Stimulated activated CD4-positive, alpha-beta T cell treated with anti-CD3 and anti-CD28 coated beads, Interleukin-15, amount 100 ng/mL, for 24 hours (primary cell): ENCODE results near the gene KCNT1.

ENCODE experiments used
- DNase-seq: peaks from one replicate; pipeline ENCODE4 v3.0.0-alpha.2; 2020

Gene KCNT1

DNA sequence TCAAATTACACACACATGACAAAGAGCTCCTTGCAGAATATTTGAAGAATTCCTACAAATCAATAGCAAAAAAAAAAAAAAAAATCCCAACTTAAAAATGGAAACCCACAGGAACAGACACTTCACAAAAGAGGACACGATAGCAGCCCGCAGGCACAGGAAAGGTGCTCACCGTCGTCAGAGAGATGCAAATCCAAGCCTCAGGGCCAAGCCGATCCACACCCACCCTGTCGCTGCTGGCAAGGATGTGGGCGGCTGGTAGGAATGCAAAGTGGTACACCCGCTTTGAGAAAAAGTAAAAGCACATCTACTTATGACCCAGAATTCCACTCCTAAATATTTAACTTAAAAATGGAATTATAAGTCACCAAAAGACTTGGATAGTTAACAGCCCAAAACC, 28.0 kb upstream of the KCNT1 start:
- no peak for DNase-seq

DNA sequence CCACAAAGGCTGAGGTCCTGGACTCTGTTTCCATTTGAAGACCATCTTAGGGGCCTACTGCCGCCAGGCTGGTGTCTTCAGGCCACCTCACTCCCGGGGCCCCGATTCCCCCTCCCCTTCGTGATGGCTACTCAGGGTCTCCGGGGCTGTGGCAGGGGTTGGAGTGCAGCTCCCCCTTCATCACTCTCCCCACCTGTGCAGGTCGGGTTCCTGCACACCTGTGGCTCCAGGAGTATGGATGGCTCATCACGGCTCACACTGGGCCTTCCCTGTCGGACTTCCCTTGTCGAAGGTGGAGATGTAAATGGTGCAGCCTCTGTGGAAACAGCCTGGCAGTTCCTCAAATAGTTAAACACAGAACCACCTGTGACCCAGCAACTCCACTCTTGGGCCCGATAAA, 27.0 kb upstream of the KCNT1 start:
- no peak for DNase-seq

DNA sequence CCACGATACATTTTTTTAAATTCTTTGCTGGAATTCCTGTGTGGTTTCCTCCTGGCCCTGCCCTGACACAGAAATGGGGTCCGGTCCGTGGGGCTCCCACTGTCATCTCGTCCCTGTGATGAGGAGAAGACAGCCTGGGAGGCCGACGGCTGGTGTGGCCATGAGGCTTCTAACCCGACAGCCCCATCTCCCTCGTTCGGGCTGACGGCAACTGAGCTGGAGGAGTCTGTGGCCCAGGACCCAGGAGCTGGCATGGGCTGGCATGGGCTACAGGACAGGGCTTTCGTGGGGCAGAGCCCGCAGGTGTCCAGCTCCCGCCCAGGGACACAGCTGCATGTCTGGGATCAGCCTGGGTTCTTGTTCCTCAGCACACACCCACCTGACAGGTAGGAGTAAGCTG, 25.1 kb upstream of the KCNT1 start:
- DNase-seq = no peak

DNA sequence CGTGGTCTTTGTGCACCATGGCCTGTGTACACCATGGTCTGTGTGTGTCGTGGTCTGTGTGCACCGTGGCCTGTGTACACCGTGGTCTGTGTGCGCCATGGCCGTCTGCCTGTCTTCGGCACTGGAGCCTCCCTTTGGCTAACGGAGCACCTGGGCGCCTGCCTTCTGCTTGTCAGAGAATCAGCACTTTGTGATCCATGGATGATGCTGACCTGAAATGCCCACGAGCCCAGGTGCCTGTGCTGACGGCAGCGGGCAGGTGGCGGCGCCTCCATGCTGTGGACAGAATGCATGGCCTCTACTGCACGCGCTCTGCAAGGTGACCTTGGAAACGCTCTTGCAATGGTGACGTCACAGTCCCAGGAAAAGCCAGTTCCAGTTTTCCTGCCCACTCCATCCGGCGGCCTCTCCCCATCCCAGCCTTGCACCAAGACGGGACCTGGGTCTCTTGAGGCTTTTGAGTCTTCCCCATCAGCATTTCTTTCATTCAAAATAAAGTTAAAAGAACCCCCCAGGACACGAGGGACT, 24.3 kb upstream of the KCNT1 start:
- DNase-seq = no peak

DNA sequence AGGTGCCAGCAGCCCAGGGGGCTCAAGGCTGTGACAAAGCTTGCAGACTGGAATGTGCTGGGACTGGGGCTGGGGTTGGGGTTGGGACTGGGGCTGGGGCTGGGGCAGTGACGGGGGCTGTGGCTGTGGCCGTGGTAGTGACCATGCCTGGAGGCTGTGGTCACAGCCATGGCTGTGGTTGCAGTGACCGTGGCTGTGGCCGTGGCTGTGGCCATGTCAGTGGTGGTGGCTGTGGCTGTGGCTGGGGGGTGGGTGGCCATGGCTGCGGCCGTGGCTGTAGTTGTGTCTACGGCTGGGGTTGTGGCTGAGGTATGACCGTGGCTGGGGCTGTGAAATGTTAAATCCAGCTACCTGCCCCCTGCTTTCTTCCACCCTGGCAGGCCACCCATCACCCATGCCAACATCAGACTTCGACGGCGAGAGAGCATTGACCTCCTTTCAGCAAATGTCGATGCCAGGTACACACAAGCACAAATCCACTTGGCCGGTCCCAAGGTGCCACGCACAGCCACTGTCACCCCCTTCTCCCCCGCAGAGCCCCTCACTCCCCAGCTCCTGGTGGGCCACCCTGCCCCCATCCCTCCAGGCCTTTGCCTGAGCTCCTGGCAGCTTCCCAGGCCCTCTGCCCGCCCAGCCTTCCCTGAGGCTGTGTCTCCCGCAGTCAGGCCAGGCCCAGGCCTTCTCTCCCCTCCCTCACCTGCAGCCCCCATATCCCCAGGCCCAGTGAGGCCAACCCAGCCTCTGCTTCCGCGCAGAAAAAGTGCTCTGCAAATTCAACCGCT, 23.6 kb upstream of the KCNT1 start:
- DNase-seq = no peak

DNA sequence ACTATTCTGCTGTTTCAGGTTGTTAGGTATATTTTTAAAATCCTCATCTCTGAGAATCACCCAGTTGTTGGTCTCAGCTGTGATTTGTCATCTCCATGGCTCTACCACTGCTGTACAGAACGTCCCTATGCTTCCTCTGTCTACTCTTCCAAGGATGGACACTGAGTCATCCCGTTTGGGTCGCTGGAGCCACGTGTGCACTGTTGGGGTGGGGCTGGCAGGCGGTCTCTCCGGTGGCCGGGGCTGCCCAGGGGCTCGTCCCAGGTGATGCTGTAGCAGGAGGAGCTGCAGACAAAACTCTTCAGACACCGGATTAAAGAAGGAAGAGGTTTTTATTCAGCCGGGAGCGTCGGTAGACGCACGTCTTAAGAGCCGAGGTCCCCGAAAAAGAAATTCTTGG, 21.9 kb upstream of the KCNT1 start:
- no peak for DNase-seq

DNA sequence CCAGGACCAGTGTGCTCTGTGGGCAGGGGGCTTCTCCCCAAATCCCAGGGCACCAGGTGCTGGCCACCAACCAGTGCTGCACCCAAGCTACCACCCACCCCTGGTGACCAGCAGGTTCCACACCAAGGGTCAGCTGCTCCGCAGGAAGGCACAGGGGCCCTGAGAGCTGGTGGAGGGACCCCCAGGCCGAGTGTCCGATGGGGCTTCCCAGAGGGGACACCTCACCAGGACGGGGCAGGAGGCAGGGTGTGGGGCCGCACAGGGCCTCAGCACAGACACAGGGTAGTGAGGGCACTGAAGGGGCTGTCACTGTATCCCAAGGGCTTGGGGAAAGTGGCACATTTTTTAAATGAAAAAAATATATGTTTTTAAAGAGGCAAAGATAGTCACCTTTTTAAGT, 20.8 kb upstream of the KCNT1 start:
- DNase-seq = no peak

DNA sequence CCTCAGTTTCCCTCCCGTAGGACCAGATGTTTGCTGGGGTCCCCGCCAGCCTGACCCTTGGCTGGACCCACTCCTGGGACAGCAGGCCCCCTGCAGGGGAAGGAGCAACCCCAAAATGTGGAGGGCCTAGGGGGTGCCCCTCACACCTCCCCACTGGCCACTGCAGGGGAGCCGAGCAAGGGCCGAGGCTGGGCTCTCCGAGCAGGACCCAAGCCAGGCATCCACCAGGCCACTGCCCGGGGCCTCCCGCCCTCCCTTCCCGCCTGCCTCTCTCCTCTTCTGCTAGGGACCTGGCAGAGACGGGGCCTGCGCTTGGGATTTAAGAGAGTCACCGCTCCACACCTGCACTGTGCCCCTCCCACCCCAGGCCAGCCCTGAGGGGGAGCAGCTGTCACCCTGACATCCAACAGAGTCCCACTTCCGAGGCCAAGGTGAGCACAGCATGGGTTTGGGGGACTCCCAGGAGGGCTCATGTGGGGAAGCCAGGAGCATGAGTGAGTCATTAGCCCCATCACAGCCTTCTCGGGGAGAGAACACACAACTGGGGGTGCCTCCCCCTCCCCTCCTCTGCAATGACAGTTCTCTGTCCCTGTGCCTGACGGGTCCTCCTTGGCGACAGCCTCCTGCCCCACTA, 18.5 kb upstream of the KCNT1 start:
- DNase-seq = no peak

DNA sequence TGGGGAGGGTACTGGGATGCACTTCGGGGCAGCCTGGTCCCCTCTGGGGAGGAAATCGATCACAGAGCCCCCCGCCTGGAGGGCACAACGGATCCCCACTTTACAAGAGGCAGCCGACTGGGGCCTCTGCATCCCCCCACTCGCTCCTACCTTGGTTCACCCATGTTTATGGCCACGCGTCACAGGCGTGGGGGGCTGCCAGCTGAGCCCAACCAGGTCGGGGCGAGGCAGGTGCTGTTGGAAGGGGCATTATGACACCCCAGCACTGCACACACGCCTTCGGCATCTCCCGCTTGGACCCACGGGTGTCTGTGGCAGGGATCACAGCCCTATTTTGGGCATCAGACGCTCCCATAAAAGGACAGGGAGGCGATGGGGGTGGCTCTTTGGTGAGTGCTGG, 17.3 kb upstream of the KCNT1 start:
- DNase-seq = no peak

DNA sequence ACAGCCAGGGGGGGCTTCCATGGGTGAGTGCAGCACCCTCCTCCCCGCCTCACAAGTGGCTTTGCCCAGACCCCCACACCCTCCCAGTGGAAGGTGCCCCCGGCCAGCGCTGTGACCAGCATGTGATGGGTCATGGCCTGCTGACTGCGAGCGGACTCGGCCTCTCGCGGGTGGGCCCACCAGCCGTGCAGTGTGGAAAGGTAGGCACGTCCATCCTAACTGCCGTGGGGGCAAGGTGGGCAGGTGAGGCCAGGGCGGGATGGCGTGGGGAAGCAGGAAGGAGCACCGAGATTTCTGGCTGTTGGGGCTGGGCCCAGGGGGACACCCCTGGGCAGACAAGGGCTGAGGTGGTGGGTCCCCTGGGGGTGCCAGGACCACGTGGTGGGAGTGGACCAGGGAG, 14.8 kb upstream of the KCNT1 start:
- no peak for DNase-seq

DNA sequence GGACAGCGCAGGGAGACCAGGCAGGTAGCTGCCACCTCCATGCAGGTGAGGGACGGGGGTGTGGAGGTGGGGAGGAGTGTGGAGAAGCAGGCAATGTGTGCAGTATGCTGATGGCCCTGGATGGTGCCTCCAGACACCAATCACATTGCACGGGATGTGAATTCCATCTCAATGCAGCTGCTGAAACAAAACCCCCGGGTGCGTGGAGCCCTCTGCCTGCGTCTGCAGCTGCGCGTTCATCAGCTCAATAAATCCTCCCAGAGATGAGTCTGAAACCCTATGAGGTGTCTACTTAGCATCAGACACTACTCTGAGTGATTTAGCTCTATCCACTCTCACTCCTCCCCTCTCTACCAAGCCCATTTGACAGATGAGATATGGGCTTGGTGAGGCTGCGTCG, 13.0 kb upstream of the KCNT1 start:
- no peak for DNase-seq

DNA sequence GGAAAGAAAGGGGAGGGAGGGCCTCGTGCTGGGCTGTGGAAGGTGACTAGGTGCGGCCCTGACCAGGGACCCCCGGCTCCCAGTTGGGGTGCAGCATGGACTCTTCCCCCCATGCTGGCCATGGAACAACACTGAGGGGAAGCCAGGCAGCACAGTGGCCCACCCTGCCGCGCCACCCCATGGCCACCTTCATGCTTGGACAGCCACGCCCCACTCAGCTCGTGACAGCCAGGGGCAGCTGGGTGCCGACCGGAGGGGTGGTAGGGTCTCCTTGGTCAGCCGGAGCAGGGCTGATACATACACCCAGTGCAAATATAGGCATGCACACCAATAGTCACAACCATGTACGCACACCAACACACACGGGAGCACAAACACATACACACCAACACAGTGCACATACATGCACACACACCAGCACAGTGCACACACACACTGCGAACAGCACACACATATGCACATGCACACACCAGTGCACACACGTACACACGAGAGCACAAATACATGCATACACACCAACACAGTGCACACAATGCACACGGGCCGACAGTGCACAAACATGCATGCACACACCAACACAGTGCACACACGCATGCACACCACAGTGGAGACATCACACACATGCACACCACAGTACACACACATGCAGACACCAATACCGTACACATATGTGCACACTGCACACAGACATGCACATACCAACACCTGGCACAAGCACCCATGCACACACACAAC, 11.0 kb upstream of the KCNT1 start:
- DNase-seq = no peak

DNA sequence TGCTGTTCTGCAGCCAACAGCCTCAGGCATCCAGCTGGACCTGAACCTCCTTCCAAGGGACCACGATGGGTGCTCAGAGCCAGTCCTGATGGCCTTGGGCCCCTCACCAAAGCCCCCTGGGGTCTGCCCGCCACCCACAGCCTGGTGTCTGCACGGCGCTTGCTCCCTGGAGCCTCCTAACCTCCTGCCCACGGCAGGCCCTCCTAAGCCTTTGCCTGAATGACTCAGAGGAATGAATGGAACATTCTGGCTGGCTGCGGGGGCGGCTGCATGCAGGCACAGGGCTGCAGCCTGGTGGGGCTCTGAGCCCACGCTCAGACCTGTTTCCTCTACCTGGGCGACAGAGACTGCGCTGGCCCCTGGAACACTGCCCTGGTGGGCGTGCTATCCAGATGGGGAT, 9.6 kb upstream of the KCNT1 start:
- no peak for DNase-seq

DNA sequence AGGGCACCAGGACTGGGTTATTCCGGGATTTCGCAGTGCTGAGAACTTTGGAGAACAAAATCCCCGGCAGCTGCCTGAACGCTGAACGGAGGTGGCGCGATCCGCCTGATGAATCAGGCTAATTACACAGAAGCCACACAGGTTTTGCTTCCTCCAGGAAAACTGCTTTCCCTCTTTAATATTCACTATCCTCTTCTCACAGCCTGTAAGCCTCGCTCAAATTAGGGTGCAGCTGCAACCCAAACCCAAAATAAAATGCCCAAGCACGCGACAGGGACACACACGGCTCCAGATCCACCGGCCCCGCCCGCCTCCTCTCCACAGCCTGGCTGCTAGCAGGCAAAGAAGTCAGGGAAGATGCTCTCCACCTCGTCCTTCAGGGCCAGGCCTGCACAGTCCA, 8.7 kb upstream of the KCNT1 start:
- DNase-seq = no peak

DNA sequence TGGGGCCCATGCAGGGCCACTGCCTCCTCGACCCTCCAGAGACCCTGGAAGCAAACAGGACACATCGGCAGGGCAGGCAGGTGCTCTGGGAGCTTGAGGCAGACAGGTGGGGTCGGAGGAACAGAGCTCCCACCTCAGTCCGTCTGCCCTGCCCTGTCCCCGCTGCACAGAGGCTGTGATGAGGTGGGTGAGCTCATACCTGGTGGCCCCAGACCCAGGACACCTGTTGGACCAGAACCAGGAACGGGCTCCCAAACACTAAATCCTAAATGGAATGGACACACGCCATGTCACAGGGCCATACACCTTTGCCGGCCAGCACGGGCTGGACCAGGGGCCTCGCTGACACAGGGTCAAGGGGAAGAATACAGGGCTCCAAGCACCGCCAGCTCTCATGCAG, 8.2 kb upstream of the KCNT1 start:
- no peak for DNase-seq

DNA sequence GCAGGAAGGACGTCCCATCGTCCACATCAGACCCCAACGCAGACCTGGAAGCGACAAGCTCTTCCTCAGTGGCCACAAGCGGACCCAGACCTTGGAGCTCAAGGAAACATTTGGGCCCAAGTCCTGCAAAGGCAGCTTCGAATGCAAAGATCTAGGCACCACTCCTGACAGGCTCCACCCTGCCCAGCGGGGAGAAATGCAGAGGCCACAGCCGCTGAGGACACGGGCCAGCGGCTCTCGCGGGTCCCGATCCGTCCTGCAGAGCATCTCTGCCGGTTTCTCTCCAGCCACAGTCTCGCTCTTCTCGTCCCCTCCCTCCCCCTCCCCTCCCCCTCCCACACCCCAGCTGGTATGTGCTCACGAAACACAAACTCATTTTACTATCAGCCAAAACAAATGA, 7.6 kb upstream of the KCNT1 start:
- DNase-seq = no peak

DNA sequence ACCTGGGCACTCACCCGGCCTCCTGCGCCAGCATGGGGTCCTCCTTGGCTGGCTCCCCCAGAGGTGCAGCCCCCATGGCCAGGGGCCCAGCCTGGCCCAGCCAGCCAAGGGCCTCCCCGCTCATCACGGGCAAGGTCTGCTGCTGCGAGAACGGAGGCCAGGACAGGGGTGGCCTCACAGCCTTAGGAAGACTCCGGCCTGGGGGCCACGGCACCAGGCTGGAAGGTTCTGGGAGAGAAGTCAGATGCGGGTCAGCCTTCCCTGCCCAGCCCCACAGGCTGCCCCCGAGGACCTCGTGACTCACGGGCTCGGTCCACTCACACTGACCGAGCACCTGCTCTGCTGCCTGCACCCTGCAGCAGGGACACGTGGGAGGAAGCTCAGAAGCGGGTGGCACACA, 6.9 kb upstream of the KCNT1 start:
- no peak for DNase-seq

DNA sequence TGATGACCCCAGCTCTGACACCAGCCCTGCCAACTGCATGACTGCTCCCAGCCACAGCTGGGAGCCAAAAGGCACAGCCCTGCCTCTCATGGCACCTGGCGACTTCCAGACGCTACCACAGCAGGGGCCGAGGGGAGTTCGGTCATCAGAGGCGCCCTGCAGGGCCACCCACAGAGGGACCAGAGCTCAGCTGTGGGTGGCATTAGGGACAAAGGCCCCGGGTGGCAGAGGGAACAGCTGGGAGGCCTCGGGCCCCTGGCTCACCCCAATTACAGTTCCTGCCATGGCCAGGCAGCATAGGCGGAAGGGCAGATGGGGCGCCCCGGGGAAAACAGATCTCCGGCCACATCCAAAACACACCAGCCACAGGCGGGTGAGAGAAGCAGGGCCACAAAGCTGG, 6.3 kb upstream of the KCNT1 start:
- DNase-seq = no peak

DNA sequence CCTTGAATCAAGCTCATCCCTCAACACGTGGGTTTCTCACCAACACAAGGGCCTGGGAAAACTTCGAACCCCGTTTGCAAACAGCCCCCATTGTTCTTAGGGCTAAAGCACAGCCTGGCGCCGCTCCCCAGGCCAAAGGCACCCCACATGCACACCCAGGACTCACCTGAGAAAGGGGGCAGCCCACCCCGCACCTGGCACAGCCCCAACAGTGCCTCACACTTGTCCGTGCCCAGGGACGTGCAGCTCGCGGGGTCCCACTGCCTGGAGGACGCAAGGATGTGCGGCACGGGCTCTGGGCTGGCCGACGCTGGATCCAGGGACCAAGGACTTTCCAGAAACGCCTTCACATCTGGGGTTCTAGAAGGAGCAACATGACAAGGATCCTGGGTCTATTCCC, 5.5 kb upstream of the KCNT1 start:
- DNase-seq = no peak

DNA sequence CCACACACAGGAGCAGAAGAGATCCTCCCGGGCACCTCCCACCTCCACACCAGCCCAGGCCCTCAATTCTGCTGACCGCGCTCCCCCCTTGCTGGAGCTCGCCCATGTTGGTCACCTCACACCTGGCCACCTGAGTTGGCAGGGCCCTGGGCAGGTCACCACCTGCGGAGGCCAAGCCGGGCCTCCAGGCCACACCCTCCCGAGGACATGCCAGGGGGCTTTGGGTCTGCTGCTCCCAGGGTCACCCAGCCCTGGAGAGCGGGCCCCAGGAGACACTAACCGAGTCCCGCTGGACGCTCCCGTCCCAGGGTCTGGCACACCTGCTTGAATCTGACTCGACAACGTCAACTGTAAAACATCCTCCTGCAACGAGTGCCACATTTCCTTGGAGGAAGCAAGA, 4.8 kb upstream of the KCNT1 start:
- DNase-seq = no peak

DNA sequence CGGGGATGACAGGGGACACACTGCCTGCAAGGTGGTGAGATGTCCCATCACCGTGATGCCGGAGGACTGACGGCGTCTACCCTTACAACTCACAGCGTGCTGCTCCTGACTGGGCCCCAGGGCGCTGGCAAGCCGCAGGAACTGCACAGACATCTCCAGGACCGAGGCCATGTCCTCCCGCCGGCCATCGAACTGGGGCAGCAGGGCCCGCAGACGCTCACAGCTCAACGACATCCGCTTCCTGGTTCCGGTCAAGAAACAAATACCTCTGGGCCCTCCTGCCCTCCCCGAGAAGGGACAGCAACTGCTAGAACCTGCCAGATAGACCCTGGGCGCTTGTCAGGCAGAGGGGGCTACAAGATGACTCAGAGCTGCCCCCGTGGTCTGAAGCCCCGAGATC, 3.7 kb upstream of the KCNT1 start:
- no peak for DNase-seq

DNA sequence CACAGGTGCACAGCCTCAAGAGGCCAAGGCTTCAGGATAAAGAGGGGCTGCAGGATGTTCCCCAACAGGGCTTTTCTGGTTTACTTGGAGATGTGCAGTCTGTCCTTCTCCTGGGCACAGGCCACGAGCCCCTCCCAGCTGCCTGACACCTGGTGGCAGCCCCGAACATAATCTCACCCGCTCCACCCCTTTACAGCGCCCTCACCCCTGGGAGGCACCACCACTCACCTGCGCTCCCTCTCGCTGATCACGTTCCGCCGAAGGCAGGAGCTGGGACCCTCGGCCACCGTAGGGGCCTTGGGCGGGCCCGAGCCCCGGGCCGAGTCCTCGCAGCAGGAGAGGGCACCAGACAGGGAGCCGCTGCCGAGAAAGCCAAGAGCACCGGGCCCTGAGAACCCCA, 3.2 kb upstream of the KCNT1 start:
- DNase-seq = no peak

DNA sequence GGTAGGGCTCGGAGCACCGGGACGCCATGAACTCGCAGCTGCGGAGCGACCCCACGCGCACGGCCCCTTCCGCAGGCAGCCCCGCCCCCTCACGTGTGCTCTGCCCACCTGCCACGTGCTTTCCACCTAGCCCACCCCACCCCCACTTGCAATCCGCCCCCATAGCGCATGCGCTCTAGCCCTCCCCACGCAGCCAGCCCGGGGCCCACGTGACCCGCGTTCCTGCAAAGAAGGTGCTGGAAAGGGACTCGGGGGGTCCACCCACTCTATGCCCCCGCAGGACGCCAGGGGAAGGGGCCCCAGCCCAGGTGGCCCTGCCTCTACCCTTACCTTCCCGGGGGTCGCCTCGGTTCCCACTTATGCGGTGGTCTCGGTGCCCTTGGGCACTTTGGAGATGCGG, 2.5 kb upstream of the KCNT1 start, which contains the start of gene SOHLH1:
SOHLH1 (minus strand) TSS at position 42 of the 400 bp plus-strand sequence; CDS start at position 28, 14 bp downstream.
- no peak for DNase-seq

DNA sequence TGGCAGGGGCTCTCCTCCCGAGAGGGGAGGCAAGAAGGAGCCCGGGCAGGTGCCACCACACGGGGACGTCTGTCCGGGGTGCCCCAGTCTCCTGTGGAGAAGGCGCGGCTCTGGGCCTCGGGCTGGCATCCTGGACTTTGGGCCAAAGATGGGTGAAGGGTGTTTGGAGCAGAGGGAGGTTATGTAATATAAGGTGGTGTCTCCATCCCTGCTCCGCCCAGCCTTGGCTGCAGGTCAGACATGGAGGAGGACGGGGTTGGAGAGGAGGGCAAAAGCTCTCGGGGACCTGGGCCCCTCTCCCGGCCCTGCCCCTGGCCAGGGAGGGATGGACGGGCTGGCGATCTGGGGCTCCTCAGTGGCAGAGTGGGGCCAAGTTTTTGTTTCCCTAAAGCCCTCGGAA, 1.5 kb upstream of the KCNT1 start:
- no peak for DNase-seq
